ENCODE measurements around the gene PRR13. TPM values are rescaled to one million over a fixed set of nuclear protein-coding genes. Genes with fewer than 3 reads are reported as not detected.

PRR13 gene
- total and polyA plus RNA-seq, 2 of the 13 experiments (the other 11 are each of a cell fraction or from before 2014, with no cell fraction given), result 65.0 to 102 TPM

GRCh38 chr12:53441040-53441833 lies at the start of gene PRR13 (continued):
- TF ChIP-seq ZUFSP (CRISPR knock-in tag; IDR thresholded peaks at IDR 0.05; ENCODE audit: borderline replicate concordance) (no peak), MEF2D (CRISPR knock-in tag; IDR thresholded peaks at IDR 0.05) (peak; percentile 15; the same call in 1 of the 2 replicates), TP53 (CRISPR knock-in tag; conservative IDR thresholded peaks at IDR 0.05) (0 out of 2 replicates have a peak, but pooled peaks have one; percentile 34), AKNA (CRISPR knock-in tag; IDR thresholded peaks at IDR 0.05; ENCODE audit: borderline replicate concordance) (no peak), ZNF34 (CRISPR knock-in tag; IDR thresholded peaks at IDR 0.05; ENCODE audit: borderline replicate concordance) (no peak), ADNP (CRISPR knock-in tag; IDR thresholded peaks at IDR 0.05) (no peak), ZNF530 (CRISPR knock-in tag; IDR thresholded peaks at IDR 0.05; ENCODE audit: low read depth) (no peak), ZNF770 (CRISPR knock-in tag; IDR thresholded peaks at IDR 0.05) (no peak; the same call in none of the 2 replicates), SMARCE1 (IDR thresholded peaks at IDR 0.05; ENCODE audit: borderline replicate concordance) (no peak), HNF4G (IDR thresholded peaks at IDR 0.05; ENCODE audit: borderline replicate concordance, low read depth, low read length) (peak; percentile 79), HNF4G (CRISPR knock-in tag; IDR thresholded peaks at IDR 0.05; ENCODE audit: borderline replicate concordance, low read depth) (no peak), NCOA5 (CRISPR knock-in tag; IDR thresholded peaks at IDR 0.05) (no peak), MAFK (conservative IDR thresholded peaks at IDR 0.05 in 1 of 2, IDR thresholded peaks at IDR 0.05 in 1 of 2; ENCODE audit: low read length in 2 of 2) (no peak), ZNF101 (CRISPR knock-in tag; IDR thresholded peaks at IDR 0.05; ENCODE audit: borderline replicate concordance, low read depth) (no peak), ISX (CRISPR knock-in tag; conservative IDR thresholded peaks at IDR 0.05) (0 out of 2 replicates have a peak, but pooled peaks have one; percentile 30), SP2 (CRISPR knock-in tag; IDR thresholded peaks at IDR 0.05) (peak; percentile 92), BRF2 (CRISPR knock-in tag; IDR thresholded peaks at IDR 0.05) (no peak), ZNF772 (CRISPR knock-in tag; IDR thresholded peaks at IDR 0.05) (no peak)

Measured in HepG2 (cell line).